Dermis microvascular lymphatic vessel endothelial cell (primary cell): Measurements from ENCODE around the gene ANKK1. TPM values are rescaled to one million over a fixed set of nuclear protein-coding genes. Genes with fewer than 3 reads are reported as not detected.
A peak's percentile ranks its signal among the peaks of the same experiment; 100 is the strongest.

ENCODE experiments used
- DNase-seq, 2 donors: peaks; one replicate each; pipeline versions ENCODE4 v3.0.0 to v3.0.0-alpha.2; 2010; ENCODE audit warnings: low read depth in 2 of 2
- total RNA-seq: library from RNA; depleted of rRNA; stranded (reverse); fragments of >200 nt; gene quantifications from 2 replicates; pipeline ENCODE4 v1.2.1, GENCODE V29; 2014

ANKK1 gene
- total RNA-seq, 1 donor from 2014 or later = not detected

DNA sequence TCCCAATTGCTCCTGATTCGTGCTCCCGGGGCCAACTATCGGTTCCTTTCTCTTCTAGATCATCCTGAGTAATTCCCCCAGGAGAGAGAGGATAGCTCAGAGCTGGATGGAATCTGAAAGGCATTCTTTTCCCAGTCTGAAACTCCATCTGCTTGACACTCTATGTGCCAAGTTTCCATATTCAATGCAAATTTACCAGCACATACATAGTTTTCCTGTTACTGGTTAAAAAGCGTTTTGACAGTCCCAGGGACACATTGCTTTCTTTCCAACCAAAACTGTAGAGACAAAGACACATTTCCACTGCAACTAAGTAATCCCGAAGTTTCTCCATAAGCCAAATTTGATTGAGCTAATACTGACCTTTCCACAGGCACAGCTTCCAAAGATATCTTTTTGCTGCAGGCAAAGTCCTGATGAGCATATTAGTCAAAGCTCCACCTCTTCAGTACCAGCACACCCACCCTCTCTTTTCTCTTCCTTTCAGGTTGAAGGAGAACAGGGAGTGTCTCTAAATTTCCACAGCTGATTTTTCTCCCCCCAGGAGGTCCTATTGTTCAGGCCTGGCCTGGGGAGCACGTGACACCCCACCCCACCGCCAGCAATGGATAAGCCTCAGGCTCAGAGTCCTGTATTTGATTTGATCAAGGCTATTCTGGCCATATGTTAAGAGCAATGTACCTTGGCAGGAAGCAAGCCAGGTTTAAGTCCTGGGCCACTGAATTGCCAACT is 9.7 kb upstream of the ANKK1 start:
- no peak for DNase-seq

DNA sequence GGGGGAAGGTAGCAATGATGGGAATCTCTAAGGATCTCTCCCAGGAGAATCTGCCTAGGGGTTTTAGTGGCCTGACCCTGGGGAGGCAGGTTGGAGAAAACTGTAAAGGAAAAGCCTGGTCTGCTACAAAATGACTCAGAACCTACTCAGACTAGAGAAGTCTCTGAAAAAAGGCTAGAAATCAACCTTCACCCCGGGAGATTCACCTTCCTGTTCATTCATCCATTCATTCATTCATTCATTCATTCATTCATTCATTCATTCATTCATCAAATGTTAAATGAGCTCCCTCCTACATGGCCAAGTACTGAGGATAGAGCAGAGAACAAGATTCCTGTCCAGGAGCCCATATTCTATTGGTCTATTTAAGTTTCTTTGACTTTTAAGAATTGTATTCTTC is 8.9 kb upstream of the ANKK1 start:
- DNase-seq = no peak

DNA sequence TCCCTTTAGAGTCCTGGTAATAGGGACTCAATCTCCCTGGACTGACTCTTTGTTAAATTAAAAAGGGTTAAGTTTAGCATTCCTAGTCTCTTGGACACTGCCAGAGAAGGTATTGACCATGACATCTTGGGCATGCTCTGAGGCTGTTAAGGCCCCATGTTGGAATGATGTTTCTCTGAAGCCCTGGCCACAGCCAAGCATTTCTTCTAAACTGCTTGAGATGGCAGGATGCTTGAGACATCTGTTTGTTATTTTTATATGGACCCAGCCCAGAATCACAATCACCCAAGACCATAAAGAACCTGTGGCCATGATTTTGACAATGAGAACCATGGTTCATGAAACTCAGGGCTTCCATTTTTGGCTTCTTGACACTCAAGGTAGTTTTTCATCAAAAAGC is 5.5 kb upstream of the ANKK1 start:
- no peak for DNase-seq

DNA sequence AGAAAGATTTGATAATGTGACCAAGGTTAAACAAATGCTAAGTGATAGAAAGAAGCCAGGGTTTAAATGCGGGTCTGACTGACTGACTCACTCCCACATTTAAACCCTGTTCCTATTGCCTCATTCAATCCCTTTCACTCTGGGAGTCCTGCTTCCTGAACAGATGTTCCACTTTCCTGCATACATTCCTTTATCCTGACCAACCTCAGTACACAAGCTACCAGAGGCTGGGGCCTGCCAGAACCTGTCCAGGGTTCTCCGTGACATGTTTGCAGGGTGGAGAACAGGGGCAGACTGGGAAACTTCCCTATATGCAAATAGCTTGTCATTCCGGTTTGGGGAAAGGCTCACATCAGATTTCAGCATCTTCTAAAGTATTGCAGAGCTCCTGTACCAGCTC is 3.0 kb upstream of the ANKK1 start:
- peak; percentile 90 for DNase-seq

DNA sequence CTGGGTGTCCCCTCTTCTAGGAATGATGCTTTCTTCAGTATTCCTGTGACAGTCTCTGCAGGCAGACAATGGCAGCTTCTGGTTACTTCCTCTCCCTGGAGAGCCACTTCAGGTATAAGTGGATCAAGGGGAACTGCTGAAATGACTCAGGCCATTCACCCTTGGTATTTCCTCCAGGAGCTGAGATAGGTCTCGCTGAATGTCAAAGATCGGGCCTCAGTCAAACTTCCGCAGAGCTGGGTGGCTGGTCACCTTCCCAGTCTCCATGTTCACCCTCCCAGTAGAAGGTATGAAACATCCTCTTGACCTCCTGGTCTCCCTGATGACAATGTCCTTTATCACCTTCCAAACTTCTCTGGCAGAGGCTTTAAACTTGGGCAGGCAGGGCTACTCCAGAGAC is 1.8 kb upstream of the ANKK1 start:
- DNase-seq = no peak

DNA sequence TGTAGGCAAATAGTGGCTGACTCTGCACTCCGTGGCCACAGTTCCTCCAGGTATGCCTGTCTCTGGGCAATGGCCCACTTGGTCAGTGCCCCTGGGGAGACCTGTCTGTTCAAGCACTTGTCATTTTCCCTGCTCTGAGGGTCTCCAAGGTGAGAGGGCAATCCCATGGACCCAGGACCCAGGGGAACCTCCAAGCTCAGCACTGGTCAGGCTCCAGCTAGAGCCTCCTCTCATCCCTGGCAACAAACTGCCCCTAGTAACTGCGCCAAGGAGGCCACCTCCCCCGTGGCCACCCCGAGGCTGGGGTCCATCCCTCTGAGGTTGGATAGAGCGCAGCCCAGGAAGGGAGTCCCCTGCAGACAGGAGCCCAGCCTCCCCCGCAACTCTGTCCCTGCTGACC is 713 bp upstream of the ANKK1 start:
- DNase-seq = no peak

DNA sequence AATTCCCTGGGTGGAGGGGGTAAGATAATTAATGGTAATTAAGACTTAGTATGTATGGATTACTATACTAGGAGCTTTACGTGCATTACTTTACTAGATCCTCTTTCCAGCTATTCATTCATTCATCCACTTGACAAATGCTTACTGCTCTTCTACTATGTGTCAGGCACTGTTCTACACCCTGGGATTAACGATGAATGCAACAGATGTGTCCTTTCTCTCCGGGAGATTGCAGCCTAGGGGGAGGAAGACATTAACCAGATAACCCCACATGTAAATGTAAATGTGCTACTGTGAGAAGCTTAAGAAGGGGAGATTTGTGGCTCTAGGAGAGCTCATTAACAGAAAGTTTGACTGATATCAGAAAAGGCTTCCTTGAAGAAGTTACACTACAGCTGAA is 1.7 kb downstream of the ANKK1 start:
- DNase-seq = no peak

DNA sequence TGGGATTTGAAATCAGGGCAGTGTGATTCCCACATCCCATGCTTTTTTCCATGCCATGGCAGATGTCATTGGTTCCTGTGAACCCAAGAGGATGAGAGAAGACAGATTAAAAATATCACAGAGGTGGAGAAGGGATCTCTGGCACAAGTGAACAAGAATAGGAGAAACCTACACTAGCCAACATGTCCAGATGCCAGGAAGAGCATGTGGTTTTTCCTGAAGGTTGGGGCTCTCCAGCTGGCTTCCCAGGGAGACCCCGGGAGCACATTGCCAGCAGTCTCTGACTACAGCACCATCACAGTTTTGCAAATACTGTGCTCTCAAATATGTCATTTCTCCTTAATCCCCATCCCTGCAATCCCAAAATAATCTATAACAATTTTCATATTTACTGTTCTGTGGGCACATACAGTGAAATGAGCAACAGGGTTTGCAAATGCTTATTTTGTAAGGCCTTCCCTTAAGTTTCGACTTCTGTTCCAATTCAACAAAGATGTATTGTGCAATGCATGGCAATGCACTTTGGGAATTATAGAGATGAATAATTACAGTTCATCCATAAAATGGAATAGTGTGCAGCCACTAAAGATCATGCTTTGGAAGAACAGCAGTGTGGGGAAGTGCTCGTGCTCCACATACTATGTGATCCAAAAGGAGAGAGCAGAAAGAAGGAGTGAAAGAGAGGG is 4.8 kb downstream of the ANKK1 start:
- DNase-seq = no peak

DNA sequence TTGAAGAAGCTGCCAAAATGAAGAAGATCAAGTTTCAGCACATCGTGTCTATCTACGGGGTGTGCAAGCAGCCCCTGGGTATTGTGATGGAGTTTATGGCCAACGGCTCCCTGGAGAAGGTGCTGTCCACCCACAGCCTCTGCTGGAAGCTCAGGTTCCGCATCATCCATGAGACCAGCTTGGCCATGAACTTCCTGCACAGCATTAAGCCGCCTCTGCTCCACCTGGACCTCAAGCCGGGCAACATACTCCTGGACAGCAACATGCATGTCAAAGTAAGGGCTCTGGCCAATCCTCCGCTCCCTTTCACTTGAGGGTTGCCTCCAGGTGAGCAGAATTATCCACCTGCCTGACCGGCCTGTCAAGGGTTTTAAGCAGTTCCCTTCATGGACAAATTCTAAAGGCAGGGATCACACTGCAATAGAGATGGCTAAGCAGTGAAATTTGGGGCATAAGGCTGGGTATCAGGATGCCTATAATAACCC is 6.0 kb downstream of the ANKK1 start:
- DNase-seq = no peak

DNA sequence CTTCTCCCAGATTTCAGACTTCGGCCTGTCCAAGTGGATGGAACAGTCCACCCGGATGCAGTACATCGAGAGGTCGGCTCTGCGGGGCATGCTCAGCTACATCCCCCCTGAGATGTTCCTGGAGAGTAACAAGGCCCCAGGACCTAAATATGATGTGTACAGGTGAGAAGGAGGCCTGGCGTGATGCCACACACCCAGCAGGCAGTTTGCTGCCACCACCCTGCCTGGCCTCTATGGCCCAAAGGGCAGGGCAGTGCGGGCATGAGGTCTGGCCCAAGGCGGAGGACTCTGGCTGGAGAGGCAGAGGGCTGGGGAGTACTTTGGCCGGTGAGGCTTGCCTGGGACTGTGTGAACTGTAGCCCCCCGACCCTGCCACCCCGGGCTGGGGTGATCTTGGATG is 7.3 kb downstream of the ANKK1 start:
- no peak for DNase-seq

DNA sequence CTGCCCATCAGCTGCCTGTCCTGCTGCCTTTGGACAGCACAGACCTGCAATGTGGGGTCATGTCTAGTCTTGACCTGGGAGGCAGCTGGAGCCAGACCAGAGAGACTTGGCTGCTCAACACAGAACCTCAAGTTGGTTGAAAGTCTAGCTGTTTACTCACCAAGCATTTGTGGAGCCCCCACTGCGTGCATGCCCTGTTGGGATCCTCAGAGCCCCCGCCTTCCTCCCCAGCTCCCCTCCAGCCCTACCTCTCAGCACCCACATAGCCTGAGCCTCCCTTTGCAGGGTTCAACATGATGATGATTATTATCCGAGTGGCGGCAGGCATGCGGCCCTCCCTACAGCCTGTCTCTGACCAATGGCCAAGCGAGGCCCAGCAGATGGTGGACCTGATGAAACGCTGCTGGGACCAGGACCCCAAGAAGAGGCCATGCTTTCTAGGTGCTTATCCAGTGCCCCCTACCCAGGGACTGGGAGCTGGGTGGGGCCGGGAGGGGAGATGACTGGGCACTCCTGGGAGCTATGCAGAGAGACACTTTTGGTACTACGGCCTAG is 8.3 kb downstream of the ANKK1 start:
- no peak for DNase-seq

DNA sequence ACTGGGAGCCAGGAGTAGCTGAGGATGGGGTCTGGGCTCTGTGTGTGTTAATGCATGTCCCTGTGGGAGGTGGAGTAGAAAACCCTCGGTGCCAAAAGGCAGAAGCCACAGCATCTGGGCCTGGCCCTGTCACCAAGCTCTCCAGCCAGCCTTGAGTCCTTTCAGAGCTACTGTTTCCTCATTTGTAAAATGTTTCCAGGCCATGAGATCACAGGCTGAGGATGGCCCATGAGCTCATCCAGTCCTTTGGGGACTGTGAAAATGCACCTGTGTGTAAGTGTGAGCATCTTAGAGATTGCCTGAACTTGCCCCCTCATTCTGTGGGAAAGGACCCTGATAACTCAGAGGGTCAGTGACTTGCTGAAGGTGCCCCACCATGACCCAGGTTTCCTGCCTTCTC is 9.1 kb downstream of the ANKK1 start:
- DNase-seq = no peak

DNA sequence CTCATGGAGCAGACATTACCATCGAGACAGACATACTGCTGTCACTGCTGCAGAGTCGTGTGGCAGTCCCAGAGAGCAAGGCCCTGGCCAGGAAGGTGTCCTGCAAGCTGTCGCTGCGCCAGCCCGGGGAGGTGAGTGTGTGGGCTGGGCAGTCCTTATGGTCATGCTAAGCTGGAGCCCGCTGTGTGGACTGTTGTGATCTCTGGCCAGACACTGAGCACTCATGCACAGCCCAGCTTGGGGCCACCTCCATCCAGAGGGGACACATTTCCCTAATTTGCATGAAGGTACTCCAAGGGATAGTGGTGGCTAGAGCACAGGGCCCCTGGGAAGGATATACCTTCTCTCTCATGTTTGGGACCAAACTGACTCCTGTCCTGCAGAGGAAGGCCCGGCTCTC is 9.6 kb downstream of the ANKK1 start:
- DNase-seq = no peak

DNA sequence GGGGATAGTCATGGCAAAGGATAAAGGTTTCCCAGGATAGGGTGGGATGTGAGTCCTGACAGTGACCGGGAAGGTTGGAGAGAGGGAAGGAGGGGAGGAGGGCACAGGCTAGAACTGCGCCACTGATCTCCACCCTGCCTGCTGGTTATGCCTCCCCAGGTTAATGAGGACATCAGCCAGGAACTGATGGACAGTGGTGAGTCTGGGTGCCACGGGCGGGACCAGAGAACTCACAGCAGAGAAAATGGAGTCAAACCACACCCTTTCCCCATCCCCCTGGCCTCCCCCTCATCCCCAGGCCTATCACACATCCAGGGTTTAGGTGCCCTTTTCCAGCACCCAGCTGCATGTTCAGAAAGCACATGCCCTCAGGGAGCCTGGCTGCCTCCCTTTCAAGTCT is 10.2 kb downstream of the ANKK1 start:
- no peak for DNase-seq

DNA sequence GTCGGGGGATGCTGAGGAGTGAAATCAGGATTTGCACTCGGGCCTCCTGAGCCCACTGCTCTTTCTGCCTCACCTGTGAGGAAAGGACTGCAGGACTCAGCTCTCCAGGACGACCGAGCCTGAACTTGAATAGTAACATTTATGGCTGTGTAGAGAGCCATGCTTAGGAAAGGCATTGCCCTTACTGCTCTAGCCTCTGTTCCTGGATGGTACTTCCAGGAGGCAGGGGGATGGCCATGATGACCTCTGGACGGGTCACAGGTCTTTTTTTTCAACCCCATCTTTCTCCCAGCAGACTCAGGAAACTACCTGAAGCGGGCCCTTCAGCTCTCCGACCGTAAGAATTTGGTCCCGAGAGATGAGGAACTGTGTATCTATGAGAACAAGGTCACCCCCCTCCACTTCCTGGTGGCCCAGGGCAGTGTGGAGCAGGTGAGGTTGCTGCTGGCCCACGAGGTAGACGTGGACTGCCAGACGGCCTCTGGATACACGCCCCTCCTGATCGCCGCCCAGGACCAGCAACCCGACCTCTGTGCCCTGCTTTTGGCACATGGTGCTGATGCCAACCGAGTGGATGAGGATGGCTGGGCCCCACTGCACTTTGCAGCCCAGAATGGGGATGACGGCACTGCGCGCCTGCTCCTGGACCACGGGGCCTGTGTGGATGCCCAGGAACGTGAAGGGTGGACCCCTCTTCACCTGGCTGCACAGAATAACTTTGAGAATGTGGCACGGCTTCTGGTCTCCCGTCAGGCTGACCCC is 11.3 kb downstream of the ANKK1 start:
- no peak for DNase-seq

DNA sequence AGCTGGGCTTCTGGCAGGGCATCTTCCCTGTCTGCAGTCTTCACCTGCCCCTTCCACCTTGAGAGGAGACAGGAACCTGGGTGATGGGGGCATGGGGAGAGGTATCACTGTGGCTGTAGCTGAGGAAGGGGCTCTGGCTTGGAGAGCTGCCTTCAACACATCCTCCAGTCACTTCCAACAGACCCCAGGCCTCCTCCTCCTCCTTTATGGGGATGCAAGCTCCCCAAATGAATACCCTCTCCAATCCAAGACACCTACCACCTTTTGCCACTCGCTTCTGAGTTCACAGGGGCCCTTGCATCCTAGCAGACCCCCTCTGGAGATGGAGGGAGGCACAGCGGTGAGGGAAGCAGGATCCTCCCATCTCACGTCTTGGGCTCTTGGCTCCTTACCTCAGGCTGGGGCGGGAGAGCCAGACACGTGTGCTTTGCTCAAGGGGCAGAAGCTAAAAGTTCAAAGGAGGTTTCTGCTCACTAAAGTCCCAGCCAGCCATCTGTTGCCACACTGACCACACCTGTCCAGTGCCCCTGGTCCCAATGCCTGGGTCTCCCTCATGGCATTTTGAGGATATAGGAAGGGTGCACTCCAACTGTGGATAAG is 13.2 kb downstream of the ANKK1 start:
- DNase-seq = no peak

DNA sequence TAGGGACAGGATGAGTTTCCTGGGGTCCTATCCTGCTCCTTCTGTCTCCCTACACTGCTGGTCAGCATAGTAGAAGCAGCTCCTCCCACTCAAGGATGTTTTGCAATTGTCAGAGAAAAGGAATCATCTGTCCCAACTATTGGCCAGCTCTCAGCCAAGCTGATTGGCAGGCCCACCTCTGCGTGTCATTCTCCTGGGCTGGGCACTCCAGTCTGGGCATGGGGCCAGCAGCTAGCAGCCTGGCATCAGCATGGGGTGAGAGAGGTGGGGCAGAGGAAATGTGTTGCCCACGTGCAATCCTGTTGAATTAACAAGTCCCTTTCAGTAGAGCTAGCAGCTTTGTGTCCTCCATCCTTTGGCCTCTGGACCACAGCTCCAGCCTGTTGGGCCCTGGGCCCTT is 14.1 kb downstream of the ANKK1 start:
- DNase-seq = peak in 1 of 2 donors; percentile 4

DNA sequence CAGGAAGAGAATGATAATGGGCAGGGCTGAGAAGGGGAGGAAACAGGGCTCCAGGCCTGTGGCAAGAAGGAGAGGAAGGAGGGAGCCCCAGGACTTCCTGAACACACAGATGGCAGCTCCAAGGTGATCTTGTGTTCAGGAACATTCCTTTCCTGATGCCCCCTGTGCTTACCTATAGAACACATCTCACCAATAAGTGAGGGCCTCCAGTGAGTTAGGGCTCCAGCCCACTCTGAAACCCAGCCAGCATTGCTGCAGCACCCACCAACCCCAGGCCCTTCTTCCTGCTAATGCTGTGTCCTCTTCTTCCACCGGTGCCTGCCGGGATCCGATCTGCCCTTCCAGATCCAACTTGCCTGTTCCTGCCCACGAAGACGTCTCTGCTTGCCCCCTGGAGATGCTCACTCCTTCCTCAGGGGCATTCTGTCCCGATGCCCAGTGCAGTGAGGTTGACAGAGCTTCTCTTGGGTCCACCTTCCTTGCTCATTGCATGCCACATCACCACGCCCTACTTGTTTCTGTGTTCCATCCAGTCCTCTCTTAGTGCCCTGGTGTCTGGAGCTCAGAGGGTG is 17.4 kb downstream of the ANKK1 start:
- no peak for DNase-seq

DNA sequence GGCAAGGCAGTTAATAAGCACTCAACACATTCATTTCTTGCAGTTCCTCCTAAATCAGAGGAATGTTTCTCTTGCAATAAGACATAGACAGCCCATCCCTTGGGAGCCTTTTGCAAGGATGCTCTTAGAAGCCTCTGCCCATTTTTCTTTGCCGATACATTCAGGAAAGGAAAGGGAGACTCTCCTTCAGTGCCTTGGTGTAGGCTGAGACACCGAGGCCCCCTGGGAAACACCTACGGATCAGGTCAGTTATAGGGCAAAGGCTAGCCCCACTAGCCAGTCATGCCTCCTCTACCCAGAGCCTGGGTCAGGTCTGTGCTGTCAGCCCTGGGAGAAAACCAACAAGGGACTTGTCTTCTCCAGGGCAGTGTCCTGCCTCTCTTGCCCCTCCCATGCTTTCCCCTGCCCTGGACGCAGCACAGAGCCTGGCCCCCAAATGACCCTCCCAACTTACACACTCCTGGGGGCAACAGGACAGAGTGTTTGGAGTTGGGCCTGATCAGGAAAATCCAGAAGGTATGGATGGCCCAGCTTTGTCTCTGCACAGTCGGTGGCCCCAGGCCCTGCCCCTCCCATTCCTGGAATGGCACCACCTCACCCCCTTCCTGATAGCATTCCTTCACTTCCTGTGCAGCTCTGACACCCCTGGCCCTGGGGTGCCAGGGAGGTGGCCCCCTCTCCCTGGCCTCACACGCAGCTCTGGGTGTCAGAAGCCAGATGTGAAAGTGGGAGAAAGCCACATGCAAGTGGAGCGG is 18.3 kb downstream of the ANKK1 start:
- DNase-seq = no peak

DNA sequence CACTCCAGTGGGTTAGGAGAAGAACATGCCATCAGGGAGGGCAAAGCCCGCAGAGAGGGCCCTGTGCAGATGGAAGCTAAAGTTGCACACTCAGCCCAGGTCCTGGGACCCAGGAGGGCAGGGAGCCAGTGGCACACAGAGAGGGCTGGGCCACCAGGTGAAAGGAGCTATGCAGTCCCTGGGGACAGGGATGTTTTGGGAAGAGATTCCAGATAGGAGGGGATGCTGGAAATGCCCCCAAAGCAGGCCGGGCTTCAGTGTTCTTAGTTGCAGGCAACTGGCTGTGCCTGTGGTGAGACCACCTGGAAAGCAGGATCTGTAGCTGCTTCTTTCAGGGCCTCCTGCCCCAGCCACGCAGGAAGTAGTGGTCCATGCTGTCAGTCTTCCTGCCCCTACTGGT is 19.6 kb downstream of the ANKK1 start:
- no peak for DNase-seq

DNA sequence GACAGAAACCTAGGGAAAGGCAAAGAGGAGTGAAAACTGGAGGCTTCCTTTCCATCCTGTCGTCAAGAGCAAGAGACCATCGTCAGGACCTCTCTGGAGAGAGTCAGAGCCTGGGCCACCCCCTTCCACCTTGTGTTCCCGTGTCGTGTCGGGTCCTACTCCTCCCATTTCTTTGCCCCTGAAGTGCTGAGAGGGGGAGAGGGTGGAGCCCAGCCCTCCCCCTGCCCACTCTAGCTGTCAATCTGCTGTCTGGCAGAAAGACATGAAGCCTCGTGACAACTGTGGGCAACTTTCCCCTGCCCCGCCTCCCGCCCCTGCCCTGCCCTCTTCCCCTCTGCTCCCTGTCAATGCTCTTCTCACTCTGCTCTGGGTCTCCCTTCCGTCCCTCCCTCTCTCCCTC is 20.6 kb downstream of the ANKK1 start:
- DNase-seq = no peak
